H1 (cell line): ENCODE measurements around the gene GRAMD1B. TPM values are rescaled to one million over a fixed set of nuclear protein-coding genes. Genes with fewer than 3 reads are reported as not detected.
"Not testable (repeated sequence)": the region's sequence is repeated elsewhere in the genome, so short reads cannot be mapped to it uniquely, and the experiment has no call there.

Source experiments
- CTCF ChIA-PET: fragments of 300-600 bp; sonication (Branson Sonifier 250); formaldehyde crosslinking; loops from one replicate; lab custom pipeline; 2021; ENCODE audit not compliant: partially characterized antibody; lab: Charles Lee
- POLR2A ChIA-PET: fragments of 300-600 bp; sonication (Branson Sonifier 250); formaldehyde crosslinking; loops from one replicate; lab custom pipeline; 2021; ENCODE audit warnings: inconsistent platforms; ENCODE audit not compliant: partially characterized antibody; lab: Charles Lee
- DNase-seq, 2 experiments: peaks; one replicate each; pipeline versions ENCODE4 v3.0.0 to v3.0.0-alpha.2; 2010 to 2022; ENCODE audit warnings: low spot score in 2 of 2, low read depth in 1 of 2, mixed read lengths in 1 of 2
- FAIRE-seq: peaks from 2 replicates; lab custom pipeline; 2011; peaks lifted over from hg19 to GRCh38; lab: Jason Lieb, UNC
- H2AFZ ChIP-seq: 2 replicates; pipeline ENCODE4 v1.8.1; 2012; ENCODE audit warnings: low read length, inconsistent platforms
- H2AK5ac ChIP-seq: 2 replicates; pipeline ENCODE4 v1.6.1; 2013; ENCODE audit warnings: low read depth, low read length
- H2BK120ac ChIP-seq: replicated peaks from 2 replicates; pipeline ENCODE3; 2013; ENCODE audit warnings: low read depth, low read length, inconsistent platforms
- H2BK12ac ChIP-seq: 2 replicates; pipeline ENCODE4 v1.6.1; 2013; ENCODE audit warnings: low read depth, low read length
- H2BK15ac ChIP-seq: 2 replicates; pipeline ENCODE4 v1.6.1; 2013; ENCODE audit warnings: low read length
- H2BK20ac ChIP-seq: 2 replicates; pipeline ENCODE4 v1.6.1; 2013; ENCODE audit warnings: low read length
- H2BK5ac ChIP-seq: 2 replicates; pipeline ENCODE4 v1.6.1; 2013; ENCODE audit warnings: low read depth, low read length
- H3K14ac ChIP-seq: 2 replicates; pipeline ENCODE4 v1.6.1; 2013; ENCODE audit warnings: inconsistent platforms; ENCODE audit not compliant: insufficient read length
- H3K18ac ChIP-seq: 2 replicates; pipeline ENCODE4 v1.6.1; 2013; ENCODE audit warnings: low read length; ENCODE audit errors: extremely low read depth
- H3K23ac ChIP-seq: 2 replicates; pipeline ENCODE4 v1.6.1; 2013; ENCODE audit warnings: inconsistent platforms; ENCODE audit not compliant: insufficient read length
- H3K23me2 ChIP-seq: 2 replicates; pipeline ENCODE4 v1.6.1; 2013; ENCODE audit warnings: low read depth, low read length
- H3K27ac ChIP-seq: 2 replicates; pipeline ENCODE4 v1.6.1; 2011; ENCODE audit warnings: low read depth, low read length, inconsistent platforms
- H3K27me3 ChIP-seq, 4 experiments: replicated peaks in 1 of 4; 1 replicate in 1 of 4; 2 replicates in 3 of 4; pipeline versions ENCODE4 v1.6.1 to v1.8.1; 2011 to 2013; ENCODE audit warnings: low read length in 3 of 4, mild to moderate bottlenecking in 3 of 4, inconsistent platforms in 2 of 4, mixed read lengths in 2 of 4, moderate library complexity in 1 of 4; ENCODE audit not compliant: control insufficient read depth in 3 of 4, insufficient read depth in 3 of 4; ENCODE audit errors: extremely low read depth in 1 of 4
- H3K36me3 ChIP-seq, 4 experiments: 2 replicates each; pipeline versions ENCODE4 v1.6.1 to v1.8.1; 2011 to 2013; ENCODE audit warnings: mild to moderate bottlenecking in 4 of 4, low read length in 3 of 4, moderate library complexity in 2 of 4, control low read depth in 1 of 4, inconsistent platforms in 1 of 4; ENCODE audit not compliant: insufficient read depth in 4 of 4, control insufficient read depth in 2 of 4
- H3K4ac ChIP-seq: replicated peaks from 2 replicates; pipeline ENCODE3; 2013; ENCODE audit warnings: low read length, low read depth, mixed read lengths, inconsistent platforms; ENCODE audit not compliant: insufficient read length
- H3K4me1 ChIP-seq, 4 experiments: replicated peaks in 1 of 4; 1 replicate in 1 of 4; 2 replicates in 3 of 4; pipeline versions ENCODE4 v1.6.1 to v1.8.1; 2011 to 2013; ENCODE audit warnings: low read length in 3 of 4, inconsistent platforms in 2 of 4, mixed read lengths in 1 of 4; ENCODE audit not compliant: insufficient read depth in 4 of 4, control insufficient read depth in 3 of 4
- H3K4me2 ChIP-seq, 2 experiments: 2 replicates each; pipeline versions ENCODE4 v1.6.1 to v1.8.1; 2011 to 2013; ENCODE audit warnings: low read depth in 2 of 2, low read length in 2 of 2, control low read depth in 1 of 2, inconsistent platforms in 1 of 2, mild to moderate bottlenecking in 1 of 2; ENCODE audit not compliant: insufficient read depth in 1 of 2
- H3K4me3 ChIP-seq, 4 experiments: fragments of 200-600, 300-600 bp in 1 of 4; sonication (generic), shearing (Covaris generic), sonication (Bioruptor Twin) in 1 of 4; 2 replicates each; pipeline versions ENCODE4 v1.5.1 to v1.8.1; 2011 to 2016; ENCODE audit warnings: low read length in 4 of 4, low read depth in 3 of 4, control low read depth in 2 of 4, inconsistent platforms in 2 of 4, mild to moderate bottlenecking in 2 of 4, mixed read lengths in 1 of 4, moderate library complexity in 1 of 4; ENCODE audit not compliant: insufficient read depth in 2 of 4; ENCODE audit errors: extremely low read depth in 1 of 4
- H3K56ac ChIP-seq: replicated peaks from 2 replicates; pipeline ENCODE3; 2013; ENCODE audit warnings: low read depth, mild to moderate bottlenecking, mixed read lengths, low read length, inconsistent platforms; ENCODE audit not compliant: insufficient read length
- H3K79me1 ChIP-seq: 2 replicates; pipeline ENCODE4 v1.6.1; 2013; ENCODE audit warnings: low read depth, low read length, control low read depth
- H3K79me2 ChIP-seq, 2 experiments: 2 replicates each; pipeline versions ENCODE4 v1.6.1 to v1.8.1; 2012 to 2013; ENCODE audit warnings: low read length in 2 of 2, mild to moderate bottlenecking in 2 of 2, inconsistent platforms in 1 of 2; ENCODE audit not compliant: insufficient read depth in 2 of 2, control insufficient read depth in 1 of 2
- H3K9ac ChIP-seq, 4 experiments: replicated peaks in 1 of 4; 1 replicate in 1 of 4; 2 replicates in 3 of 4; pipeline versions ENCODE4 v1.6.1 to v1.8.1; 2011 to 2013; ENCODE audit warnings: low read depth in 3 of 4, low read length in 3 of 4, control low read depth in 2 of 4, mild to moderate bottlenecking in 2 of 4, moderate library complexity in 2 of 4, inconsistent platforms in 1 of 4; ENCODE audit errors: extremely low read depth in 1 of 4
- H3K9me3 ChIP-seq, 2 experiments: 2 replicates each; pipeline versions ENCODE4 v1.6.1 to v1.8.1; 2012 to 2013; ENCODE audit warnings: mild to moderate bottlenecking in 2 of 2, moderate library complexity in 2 of 2, control low read depth in 1 of 2, inconsistent platforms in 1 of 2, low read depth in 1 of 2, low read length in 1 of 2, mixed read lengths in 1 of 2; ENCODE audit not compliant: insufficient read depth in 2 of 2
- H4K20me1 ChIP-seq, 2 experiments: replicated peaks in 1 of 2; 2 replicates each; pipeline versions ENCODE3 to v1.8.1; 2011 to 2013; ENCODE audit warnings: inconsistent platforms in 2 of 2, low read length in 2 of 2, mild to moderate bottlenecking in 1 of 2; ENCODE audit not compliant: insufficient read depth in 2 of 2, control insufficient read depth in 1 of 2
- H4K5ac ChIP-seq: 2 replicates; pipeline ENCODE4 v1.6.1; 2013; ENCODE audit warnings: low read length, low read depth, mixed read lengths, inconsistent platforms; ENCODE audit not compliant: insufficient read length
- H4K8ac ChIP-seq: 2 replicates; pipeline ENCODE4 v1.8.0; 2013; ENCODE audit warnings: mild to moderate bottlenecking, moderate library complexity, low read length, inconsistent platforms; ENCODE audit not compliant: insufficient read depth; ENCODE audit errors: extremely low read depth
- H4K91ac ChIP-seq: replicated peaks from 2 replicates; pipeline ENCODE3; 2013; ENCODE audit warnings: low read length, mixed read lengths, inconsistent platforms; ENCODE audit not compliant: insufficient read length
- CTCF ChIP-seq, 3 experiments: IDR thresholded peaks; 1 replicate in 2 of 3; 2 replicates in 1 of 3; pipeline versions ENCODE4 v1.5.1 to v1.6.1; 2011; ENCODE audit warnings: low read length in 3 of 3, mild to moderate bottlenecking in 3 of 3, inconsistent platforms in 2 of 3, low read depth in 1 of 3, moderate library complexity in 1 of 3; ENCODE audit not compliant: insufficient read depth in 1 of 3; ENCODE audit errors: control extremely low read depth in 1 of 3
- E2F6 ChIP-seq: IDR thresholded peaks from 2 replicates; pipeline ENCODE4 v1.6.1; 2012; ENCODE audit warnings: inconsistent platforms
- GTF2F1 ChIP-seq: IDR thresholded peaks from 2 replicates; pipeline ENCODE4 v1.6.1; 2012; ENCODE audit warnings: low read depth, low read length, improper control_type of control experiment, borderline replicate concordance
- YY1 ChIP-seq: IDR thresholded peaks from 2 replicates; pipeline ENCODE4 v1.6.1; 2011; ENCODE audit warnings: low read depth, mild to moderate bottlenecking, low read length
- WGBS, 2 experiments: shearing (Covaris generic) in 1 of 2; methylation state at CpG; one replicate each; pipeline versions ENCODE4 v1.1.6 to v1.1.7; 2013 to 2015; ENCODE audit warnings: low lambda C conversion rate in 2 of 2, mixed read lengths in 2 of 2, inconsistent platforms in 1 of 2, low coverage in 1 of 2, missing lambda C conversion rate in 1 of 2; ENCODE audit not compliant: insufficient replicate concordance in 2 of 2, insufficient coverage in 1 of 2, insufficient read length in 1 of 2; ENCODE audit errors: extremely low coverage in 1 of 2, missing lambda C conversion rate in 1 of 2; 5-methylcytosine and 5-hydroxymethylcytosine counted together
- polyA plus RNA-seq, 7 experiments: library from polyadenylated mRNA; depleted of rRNA in 3 of 7; stranded (reverse) in 5 of 7; unstranded in 2 of 7; fragments of >200 nt in 5 of 7; fragments of 200-250 nt in 2 of 7; gene quantifications; 1 replicate in 5 of 7; 2 replicates in 1 of 7; 4 replicates in 1 of 7; pipeline versions ENCODE4 v1.2.1 to v1.2.3, GENCODE V29; 2011 to 2013; ENCODE audit warnings: missing spikeins in 2 of 7, mixed read lengths in 2 of 7
- total RNA-seq: library from RNA; stranded (reverse); fragmentation: NEBNext Ultra II Directional; extraction: Animal tissue kit (Norgen Biotek cat#: 25700); gene quantifications from 2 replicates; pipeline ENCODE4 v1.2.1, GENCODE V29; 2021

GRAMD1B gene
- total and polyA plus RNA-seq, 2 of the 8 experiments (the other 6 are each of a cell fraction or from before 2014, with no cell fraction given): 10.1 to 21.2 TPM

GRCh38 chr11:123461164-123461563, 31.1 kb downstream of the GRAMD1B start (continued):
- TF ChIP-seq GTF2F1 (no peak), E2F6 (no peak), YY1 (no peak), CTCF (IDR thresholded peaks at IDR 0.05; ENCODE audit: control extremely low read depth in 1 of 3, insufficient read depth in 1 of 3, low read depth in 1 of 3, low read length in 3 of 3) (no peak)

- FAIRE-seq, DNase-seq, H3K4me3 ChIP-seq, H3K79me1 ChIP-seq, H3K18ac ChIP-seq, H3K9me3 ChIP-seq, H3K4me2 ChIP-seq, H3K23ac ChIP-seq, H2BK20ac ChIP-seq, H2BK120ac ChIP-seq, H2BK15ac ChIP-seq, H3K56ac ChIP-seq, H4K8ac ChIP-seq, H3K27me3 ChIP-seq, H3K14ac ChIP-seq, H2BK5ac ChIP-seq, H4K20me1 ChIP-seq, H3K27ac ChIP-seq, H4K5ac ChIP-seq, H3K36me3 ChIP-seq, H4K91ac ChIP-seq, H2AFZ ChIP-seq, POLR2A ChIA-PET, H2AK5ac ChIP-seq, H2BK12ac ChIP-seq, H3K79me2 ChIP-seq, H3K4me1 ChIP-seq, H3K4ac ChIP-seq, H3K9ac ChIP-seq, H3K23me2 ChIP-seq: not testable (repeated sequence)
- CTCF ChIA-PET: interaction anchor here (0.7 to 3.0 kb wide), 5 partner anchors 10 to 143 kb away, joined by 3 to 14 read pairs (median 6); no protein-coding TSS in a partner anchor
- WGBS, 2 experiments: 86% methylated on average over 6 of the region's 8 CpGs; no CpG with 5 or more reads in 1 of the 2 experiments
Observed at GRCh38 chr11:123465667-123466066, 35.6 kb downstream of the GRAMD1B start.
